Suppressor macrophage (primary cell): ENCODE data around the gene TCFL5.
"Not testable (repeated sequence)": the region's sequence is repeated elsewhere in the genome, so short reads cannot be mapped to it uniquely, and the experiment has no call there.

Experiments
- DNase-seq, 4 experiments: peaks; one replicate each; pipeline ENCODE4 v3.0.0-alpha.2; 2020 to 2022

Gene TCFL5

DNA sequence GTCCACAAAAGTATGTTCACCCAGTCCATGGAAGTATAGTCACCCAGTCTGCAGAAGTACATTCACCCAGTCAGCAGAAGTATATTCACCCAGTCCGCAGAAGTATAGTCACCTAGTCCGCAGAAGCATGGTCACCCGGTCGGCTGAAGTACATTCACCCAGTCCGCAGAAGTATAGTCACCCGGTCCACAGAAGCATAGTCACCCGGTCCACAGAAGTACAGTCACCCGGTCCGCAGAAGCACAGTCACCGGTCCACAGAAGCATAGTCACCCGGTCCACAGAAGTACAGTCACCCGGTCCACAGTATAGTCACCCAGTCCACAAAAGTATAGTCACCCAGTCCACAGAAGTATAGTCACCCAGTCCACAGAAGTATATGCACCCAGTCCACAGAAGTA is 8.8 kb downstream of the TCFL5 start:
- no peak for DNase-seq

DNA sequence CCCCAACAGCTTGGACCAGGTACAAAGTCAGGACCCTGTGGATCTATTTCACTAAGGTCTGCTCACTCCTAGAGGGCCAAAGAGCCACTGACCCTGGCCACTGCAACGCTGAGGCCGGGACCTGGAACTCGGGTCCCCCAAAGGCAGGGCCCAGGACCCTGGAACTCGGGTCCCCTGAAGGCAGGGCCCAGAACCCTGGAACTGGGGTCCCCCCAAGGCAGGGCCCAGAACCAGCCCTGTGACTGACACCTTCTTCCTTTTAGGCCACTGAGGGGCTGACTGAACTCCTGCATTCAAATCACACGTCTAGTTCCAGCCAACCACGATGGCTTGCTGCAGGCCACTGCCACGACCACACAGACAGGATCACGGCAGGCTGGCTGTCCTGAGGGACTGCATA is 9.4 kb downstream of the TCFL5 start:
- no peak for DNase-seq

DNA sequence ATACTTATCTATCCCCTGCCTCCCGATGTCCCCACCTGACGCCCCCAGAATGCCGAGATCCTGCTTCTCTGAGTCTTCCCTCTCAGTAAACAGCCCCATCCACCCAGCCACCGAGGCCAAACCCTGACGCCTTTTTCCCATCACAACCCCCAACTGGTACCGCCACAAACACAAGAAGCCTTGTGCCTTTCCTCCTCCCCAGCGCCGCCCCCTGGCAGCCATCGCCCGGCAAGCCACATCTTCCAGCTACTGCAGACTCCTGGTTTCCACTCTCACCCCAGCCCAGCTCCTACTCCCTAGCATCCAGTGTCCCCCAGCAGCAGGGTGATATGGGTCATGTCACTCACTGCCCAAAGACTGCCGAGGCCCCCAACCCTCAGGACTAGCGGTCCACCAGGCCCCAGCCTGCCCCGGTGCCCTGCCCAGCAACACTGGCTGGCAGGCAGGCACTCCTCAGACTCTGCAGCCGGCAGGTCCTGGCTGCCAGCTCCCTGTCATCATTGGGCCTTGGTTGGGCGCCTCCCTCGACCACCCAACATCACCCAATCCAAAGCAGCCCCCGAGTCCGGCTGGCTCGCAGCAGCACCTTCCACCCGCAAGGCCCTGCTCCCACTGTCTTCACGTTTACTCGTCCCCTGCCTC is 11.2 kb downstream of the TCFL5 start:
- DNase-seq = no peak

DNA sequence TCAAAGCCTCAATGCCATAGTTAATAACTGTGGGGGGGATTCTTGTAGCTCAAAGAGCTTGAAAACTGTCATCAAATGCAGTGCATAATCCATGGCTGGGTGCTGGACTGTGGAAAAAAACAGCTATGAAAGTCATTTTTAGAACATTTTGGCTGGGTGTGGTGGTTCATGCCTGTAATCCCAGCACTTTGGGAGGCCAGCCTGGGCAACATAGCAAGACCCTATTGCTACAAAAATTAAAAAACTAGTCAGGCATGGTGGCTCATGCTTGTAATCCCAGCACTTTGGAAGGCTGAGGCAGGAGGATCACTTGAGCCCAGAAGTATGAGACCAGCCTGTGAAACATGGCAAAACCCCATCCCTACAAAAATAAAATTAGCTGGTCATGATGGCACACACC is 12.2 kb downstream of the TCFL5 start:
- no peak for DNase-seq

DNA sequence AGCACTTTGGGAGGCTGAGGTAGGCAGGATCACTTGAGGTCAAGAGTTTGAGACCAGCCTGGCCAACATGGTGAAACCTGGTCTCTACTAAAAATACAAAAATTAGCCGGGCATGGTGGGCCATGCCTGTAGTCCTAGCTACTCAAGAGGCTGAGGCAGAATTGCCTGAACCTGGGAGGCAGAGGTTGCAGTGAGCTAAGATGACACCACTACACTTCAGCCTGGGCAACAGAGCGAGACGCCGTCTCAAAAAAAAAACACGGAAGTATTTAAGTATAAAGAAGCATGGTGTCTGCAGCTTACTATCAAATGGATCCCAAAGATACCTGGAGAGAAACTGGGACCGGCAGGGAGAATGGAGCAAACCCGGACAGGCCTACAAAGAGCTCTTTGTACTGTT is 12.7 kb downstream of the TCFL5 start:
- not testable (repeated sequence) for DNase-seq

DNA sequence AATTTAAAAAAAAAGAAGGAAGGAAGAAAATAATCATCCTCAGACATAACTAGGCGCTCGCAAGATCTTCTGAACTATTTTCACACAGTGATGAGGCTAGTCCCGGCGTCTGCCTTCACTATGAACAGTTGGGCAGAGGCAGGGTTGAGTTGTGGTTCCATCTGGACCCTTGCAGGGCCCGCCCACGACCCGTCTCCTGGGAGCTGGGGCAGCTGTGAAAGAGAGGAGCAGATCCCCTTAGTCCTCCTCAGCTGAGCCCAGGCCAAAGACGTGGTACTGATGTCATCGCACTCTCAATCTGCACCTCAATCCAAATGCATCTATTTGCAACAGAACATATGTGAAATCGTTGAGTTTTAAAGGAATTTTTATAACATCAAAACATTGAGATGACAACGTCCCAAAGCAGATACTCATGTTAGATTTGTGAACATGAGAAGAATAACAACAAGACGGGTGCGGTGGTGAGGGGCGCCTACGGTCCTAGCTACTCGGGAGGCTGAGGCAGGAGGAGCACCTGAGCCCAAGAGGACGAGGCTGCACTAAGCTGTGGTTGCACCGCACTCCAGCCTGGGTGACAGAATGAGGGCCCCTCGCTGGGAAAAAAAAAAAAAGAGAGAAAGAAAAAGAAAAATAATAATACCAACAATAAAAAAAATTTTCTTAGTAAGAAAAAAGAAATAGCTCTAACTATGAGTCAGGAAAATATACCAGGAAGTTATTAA is 15.3 kb downstream of the TCFL5 start:
- DNase-seq = no peak

DNA sequence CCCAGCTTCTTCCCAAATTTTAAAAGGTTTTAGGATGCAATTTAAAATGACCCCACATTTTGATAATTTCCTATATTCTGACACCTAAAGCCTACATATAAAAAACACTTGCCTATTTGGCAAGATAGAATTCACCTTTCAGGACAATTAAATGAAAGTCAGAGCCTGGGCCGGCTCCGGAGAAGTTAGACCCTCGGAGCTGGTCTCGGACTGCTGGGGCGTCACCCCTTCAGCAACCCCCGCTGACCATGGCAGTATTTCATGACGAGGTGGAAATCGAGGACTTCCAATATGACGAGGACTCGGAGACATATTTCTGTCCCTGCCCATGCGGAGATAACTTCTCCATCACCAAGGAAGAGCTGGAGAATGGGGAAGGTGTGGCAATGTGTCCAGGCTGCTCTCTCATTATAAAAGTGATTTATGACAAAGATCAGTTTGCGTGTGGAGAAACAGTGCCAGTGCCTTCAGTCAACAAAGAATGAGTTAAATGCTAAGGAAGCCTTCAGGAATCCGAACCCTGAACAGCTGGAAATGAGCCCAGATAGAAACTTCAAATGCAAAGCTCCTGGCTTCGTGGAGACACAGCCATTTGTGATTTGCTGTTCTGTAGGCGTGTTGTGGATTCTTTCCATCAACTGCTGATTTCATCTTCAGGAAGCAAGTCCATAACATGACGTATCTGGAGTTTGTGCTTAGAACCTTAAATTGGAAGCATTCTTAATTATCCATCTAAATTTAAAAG is 16.0 kb downstream of the TCFL5 start:
- no peak for DNase-seq

DNA sequence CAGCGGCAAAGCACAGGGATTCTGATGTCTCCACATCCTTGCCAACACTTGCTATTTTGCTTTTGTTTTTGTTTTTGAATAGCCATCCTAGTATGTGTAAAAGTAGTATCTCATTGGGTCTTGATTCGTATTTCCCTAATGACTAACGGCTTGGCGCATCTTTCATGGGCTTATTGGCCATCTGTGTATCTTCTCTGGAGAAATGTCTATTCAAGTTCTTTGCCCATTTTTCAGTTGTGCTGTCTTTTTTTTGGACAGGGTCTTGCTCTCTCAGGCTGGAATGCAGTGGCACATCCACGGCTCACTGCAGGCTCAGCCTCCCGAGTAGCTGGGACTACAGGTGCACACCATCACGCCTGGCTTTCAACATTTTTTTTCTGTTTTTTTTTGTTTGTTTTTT is 17.4 kb downstream of the TCFL5 start:
- no peak for DNase-seq

DNA sequence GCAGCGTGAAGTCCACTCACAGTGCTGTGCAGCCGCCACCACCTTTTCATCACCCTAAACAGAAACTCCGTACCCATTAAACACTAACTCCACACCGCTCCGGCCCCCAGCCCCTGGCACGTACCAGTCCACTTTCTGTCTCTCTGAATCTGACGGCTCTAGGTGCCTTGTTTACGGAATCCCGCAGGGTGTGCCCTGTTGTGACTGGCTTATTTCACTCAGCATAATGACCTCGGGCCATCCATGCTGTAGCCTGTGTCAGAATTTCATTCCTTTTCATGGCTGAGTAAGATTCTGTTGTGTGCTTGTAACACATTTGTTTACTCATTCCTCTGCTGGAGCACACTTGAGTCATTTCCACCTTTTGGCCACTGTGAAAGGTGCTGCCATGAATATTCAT is 18.0 kb downstream of the TCFL5 start:
- no peak for DNase-seq

DNA sequence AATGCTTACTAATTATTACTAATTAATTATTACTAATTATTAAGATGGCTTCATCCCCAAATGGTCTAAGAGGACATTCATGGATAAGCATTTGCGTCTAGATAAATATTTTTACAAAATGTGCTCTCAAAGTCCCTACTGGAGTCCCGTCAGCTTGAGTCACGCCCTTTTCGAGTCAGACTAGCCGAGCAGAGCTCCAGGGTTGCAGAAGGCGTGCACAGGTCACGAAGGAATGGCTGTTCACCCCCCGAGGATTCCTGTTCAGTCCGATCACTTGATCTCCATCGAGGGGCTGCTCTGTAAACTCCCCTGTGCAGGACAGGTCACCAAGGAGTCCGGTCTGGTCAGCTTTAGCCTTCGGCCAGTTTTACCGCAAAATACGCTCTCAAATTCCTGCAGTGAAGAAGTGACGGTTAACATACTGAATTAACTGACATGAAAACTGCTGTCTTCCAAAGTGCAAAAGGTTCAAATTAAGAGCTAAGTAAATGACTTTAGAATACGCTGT is 19.9 kb downstream of the TCFL5 start:
- DNase-seq = no peak

DNA sequence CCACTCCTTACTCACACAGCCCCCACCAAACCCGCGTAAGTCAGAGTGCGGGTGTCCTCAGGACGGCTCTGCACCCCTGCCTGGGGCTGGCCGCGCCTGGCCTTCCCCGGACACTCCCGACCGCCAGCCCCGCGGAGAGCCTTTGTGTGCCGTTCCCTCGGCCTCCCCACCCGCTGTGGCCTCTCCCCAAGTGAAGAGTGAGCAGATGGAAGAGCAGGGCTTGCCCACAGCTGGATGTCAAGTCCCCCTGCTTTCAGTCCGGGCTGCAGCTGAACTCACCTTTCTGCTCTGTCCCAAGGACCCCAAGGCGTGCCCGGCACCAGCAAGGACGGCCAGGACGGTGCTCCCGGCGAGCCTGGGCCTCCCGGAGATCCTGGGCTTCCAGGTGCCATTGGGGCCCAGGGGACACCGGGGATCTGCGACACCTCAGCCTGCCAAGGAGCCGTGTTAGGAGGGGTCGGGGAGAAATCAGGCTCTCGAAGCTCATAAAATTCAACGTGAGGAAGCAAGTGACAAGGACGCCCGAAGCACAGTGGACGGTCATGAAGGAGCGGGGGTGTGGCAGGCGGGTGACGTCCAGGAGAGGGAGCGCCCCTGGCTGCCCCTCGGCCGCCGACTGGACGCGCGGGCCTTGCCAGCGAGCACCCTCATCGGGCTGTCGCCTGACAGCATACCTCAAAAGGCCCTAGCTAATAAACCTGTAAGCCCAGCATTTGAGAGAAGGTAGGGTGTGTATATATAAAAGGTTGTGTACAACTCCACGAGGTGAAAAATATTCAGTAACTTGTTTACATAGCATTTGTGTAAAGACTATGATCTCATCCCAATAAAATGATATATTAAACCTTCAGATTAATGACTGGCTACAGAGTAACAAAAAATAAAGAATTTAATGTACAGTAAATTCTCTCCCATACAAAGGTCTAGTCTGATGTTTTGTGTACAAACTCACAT is 21.1 kb downstream of the TCFL5 start:
- DNase-seq = no peak

DNA sequence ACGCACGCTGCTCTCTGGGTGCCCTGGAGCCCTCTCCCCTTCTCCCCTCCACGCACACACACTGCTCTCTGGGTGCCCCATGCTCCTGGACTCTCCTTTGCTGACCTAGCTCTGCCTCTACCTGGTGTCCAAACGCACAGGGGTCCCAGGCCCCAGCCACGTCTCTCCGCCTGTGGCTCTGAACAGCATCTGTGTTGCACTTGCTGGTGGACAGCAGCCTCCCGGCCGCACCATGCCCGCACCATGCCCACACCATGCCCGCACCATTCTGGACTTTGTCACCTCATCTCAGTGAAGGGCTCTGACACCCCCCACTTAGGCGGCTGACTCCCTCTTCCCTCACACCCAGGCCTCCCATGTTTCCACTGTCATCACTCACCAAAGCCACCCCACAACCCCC is 21.8 kb downstream of the TCFL5 start:
- no peak for DNase-seq

DNA sequence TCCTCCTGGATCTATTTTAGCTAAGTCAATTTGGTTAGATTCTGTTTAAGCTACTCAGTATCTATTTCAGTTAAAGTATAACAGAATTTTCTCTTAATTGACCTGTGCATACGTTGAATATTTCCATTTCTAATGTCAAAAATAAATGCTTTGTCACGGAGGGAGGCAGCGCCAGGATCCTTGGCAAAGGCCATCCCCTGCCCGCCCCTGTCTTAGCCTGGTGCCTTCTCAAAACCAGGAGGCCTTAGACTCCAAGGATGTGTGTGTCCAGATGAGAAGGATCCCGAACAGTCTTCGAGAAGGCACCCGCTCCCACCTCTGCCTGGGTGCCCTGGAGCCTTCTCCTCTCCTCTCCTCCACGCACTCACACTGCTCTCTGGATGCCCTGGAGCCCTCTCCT is 22.4 kb downstream of the TCFL5 start:
- no peak for DNase-seq

DNA sequence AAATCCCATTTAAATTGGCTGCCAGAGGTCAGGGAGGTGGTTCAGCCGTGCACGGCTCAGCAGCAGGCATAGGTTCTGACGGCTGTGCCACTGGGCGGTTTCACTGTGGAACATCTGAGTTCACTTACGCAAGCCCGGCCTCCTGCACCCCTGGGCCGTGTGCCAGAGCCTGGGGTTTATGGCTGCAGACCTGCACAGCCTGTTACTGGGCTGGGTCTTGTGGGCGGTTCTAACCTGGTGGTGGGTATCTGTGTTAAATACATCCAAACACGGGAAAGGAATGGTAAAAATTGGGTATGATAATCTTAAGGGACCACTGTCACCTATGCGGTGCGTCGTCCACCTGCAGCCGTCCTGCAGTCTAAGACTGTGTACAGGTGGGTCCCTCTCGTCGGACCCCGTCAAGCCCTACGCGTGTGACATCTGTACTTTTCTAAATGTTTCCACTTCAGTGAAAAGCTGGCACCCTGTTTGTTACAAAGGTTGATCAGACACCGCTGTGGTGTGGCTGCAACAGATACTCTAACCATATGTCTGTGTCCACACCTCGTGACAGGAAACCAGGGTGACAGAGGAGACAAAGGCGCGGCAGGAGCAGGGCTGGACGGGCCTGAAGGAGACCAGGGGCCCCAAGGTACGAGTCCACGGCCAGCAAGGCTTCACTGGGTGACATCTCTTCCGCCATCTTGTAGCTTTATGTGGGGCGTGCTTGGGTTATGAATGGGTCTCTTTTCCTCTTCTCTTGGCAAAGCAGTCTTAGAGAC is 23.3 kb downstream of the TCFL5 start:
- peak; percentile 47 to 75 (median 60) for DNase-seq

DNA sequence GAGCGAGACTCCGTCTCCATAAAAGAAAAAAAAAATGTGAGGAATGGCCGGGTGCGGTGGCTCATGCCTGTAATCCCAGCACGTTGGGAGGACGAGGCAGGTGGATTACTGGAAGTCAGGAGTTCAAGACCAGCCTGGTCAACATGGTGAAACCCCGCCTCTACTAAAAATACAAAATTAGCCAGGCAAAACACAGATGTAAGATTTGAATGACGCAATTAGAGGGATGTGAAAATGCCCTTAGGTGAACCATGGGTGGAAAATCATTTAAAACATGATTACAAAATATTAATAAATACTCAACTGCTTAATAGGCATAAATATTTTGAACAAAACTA is 23.9 kb downstream of the TCFL5 start:
- DNase-seq = no peak

DNA sequence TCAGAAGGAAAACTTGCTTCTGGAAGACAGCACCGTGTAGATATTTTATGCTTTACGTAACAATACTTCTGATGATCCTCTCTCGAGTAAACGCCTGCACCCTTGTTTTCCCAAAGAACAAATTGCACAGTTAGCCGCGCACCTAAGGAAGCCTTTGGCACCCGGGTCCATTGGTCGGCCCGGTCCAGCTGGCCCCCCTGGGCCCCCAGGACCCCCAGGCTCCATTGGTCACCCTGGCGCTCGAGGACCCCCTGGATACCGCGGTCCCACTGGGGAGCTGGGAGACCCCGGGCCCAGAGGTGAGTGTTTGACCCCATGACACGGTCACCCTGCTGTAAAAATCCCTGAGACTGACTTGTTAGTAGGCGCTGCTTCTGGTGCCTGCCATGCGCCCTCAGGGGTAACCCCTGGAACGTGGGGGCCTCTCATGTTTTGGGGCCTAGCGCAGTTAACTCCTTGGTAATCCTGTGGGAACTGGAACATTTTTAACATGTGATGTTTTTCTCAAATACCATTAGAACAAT is 24.6 kb downstream of the TCFL5 start:
- no peak for DNase-seq

DNA sequence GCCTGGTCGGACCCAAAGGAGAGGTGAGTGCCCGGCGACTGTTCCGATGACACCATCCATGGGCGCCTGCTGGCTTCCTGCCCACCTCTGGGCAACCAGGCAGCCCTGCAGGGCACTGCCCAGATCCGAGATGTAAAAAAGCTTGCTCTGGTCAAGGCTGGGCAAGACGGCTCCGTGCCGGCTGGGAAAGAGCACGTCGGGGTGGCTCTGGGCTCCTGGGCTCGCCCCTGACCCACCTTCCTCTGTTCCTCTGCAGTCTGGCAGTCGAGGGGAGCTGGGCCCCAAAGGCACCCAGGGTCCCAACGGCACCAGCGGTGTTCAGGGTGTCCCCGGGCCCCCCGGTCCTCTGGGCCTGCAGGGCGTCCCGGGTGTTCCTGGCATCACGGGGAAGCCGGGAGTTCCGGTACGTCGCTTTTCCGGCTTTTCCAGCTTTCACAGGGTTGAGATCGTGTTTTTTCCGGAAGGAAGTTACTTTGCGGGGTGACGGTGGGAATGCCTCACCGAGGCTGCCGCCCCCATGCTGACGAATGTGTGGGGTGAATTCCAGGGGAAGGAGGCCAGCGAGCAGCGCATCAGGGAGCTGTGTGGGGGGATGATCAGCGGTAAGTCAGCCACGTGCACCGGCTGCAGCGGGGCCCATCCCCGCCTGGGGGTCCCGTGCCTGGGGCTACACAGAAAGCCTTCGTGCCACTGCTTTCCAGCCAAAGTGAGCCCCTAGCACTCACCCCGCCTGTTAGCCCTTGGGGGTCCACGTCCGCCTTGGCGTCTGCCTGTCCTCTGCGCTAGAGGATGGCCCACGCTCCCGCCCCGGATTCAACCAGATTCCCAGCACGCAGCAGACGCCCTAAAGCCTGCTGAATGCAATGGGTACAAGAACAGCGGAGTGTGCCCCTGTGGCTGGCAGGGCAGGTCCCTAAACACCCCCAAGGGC is 25.4 kb downstream of the TCFL5 start:
- no peak for DNase-seq

DNA sequence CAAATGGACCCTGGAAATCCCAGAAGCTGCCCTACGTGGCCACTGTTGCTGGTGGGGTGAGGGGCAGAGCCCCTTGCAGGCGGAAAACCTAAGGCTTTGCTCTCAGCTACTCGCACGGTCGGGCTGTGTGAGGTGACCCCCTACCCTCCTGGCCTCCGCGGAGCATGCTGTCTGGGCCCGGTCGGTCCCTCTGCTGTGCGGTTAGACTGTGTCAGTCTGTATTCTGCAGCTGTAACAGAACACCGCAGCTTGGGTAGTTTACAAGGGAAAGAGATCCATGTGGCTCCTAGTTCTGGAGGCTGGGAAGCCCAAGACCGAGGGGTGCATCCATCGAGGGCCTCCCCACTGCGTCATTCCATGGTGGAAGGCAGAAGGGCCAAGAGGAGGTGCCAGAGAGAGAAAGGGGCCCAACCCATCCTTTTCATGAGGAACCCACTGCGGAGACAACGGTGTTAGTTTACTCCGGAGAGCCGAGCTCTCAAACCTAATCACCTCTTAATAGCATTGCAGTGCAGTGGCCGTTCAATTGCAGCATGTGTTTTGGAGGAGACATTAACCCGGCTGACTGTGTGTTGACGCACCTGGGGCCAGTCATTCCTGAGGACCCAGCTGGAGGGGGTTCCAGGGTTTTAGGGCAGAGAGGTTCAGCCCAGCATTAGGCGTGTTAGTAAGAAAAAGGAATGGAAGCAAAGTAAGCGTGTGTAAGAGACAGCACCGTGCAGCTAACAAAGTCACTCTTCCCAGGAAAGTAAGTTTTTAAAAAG is 26.5 kb downstream of the TCFL5 start:
- no peak for DNase-seq

DNA sequence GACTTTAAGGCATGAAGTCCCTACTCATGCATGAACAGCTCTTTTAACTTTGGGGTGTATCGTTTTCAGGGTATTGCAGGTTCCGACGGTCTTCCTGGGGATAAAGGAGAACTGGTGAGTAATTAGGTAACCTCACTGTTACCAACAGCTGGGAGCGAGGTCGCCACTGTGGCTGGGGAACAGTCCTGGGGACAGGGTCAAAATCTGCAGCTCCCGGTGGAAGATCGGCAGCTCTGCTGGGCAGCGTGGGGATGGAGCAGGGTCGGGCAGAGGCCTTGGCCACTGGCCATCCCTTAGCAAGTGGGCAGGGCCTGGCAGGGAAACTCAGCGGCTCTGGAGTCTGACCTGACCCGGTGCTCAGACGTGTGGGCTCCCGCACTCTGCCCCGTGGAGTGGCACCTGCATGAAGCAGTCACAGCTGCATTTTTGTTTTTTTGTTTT is 28.7 kb downstream of the TCFL5 start:
- DNase-seq = peak in 2 of 4 experiments; percentile 40 to 47
